Activated T-cell treated with anti-CD3 and anti-CD28 coated beads, Interleukin-2, amount 50 U/mL, for 48 hours (primary cell): Measurements from ENCODE around the gene ACACB.

Source experiments
- DNase-seq, 2 experiments: peaks; one replicate each; pipeline ENCODE4 v3.0.0-alpha.2; 2020

ACACB gene

GRCh38 chr12:109259545-109259895 is 143.1 kb downstream of the ACACB start:
- DNase-seq: no peak

- no peak for DNase-seq
Observed at GRCh38 chr12:109261087-109261486, 144.7 kb downstream of the ACACB start.

GRCh38 chr12:109261939-109262338 is 145.6 kb downstream of the ACACB start:
- DNase-seq: no peak

DNA sequence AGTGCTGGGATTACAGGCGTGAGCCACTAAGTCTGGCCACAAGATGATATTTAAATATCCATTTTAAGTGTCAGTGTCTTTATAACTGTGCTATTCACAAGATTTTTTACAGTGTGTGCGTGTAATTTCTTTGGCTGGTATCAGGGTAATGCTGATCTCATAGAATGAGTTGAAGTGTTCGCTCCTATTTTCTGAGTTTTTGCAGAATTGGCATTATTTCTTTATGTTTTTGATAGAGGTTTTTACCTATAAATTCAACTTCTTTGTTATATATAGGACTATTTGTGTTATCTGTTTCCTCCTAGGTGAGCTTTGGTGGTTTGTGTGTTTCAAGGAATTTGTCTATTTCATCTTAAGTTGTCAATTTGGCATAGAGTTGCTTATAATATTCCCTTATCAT is 147.1 kb downstream of the ACACB start:
- DNase-seq: no peak

DNA sequence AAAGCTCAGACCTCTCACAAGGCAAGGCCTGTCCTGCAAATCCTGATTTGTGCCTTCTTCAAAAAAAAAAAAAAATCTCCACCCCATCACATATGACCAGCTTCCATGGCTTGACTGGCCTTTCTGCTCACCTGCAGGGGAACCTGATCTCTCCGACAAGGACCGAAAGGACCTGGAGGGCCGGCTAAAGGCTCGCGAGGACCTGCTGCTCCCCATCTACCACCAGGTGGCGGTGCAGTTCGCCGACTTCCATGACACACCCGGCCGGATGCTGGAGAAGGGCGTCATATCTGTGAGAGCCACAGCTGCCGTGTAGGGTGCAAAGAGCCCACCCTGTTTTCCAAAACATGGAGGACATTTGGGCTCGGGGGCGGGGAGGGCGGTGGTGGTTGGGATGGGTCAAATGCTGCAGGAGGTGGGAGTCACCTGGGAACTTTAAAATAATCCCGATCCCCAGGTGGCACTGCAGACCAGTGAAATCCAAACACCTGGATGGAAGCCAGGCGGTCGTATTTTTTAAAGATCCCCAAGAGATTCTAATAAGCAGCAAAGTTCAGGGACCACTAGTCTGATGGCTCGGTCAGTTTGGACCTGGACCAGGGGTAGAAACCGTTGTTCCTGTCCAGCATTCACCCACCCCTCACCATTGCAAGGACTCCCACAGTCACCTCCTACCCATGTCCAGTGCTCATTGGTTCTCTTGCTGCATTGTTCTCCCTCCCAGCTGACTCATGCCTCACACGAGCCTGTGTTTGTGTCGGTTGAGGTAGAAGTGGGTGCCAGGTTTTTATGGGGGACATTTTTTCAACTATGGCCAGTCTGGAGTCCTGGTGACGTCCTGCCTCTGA is 147.9 kb downstream of the ACACB start:
- DNase-seq: peak; percentile 70 to 72

DNA sequence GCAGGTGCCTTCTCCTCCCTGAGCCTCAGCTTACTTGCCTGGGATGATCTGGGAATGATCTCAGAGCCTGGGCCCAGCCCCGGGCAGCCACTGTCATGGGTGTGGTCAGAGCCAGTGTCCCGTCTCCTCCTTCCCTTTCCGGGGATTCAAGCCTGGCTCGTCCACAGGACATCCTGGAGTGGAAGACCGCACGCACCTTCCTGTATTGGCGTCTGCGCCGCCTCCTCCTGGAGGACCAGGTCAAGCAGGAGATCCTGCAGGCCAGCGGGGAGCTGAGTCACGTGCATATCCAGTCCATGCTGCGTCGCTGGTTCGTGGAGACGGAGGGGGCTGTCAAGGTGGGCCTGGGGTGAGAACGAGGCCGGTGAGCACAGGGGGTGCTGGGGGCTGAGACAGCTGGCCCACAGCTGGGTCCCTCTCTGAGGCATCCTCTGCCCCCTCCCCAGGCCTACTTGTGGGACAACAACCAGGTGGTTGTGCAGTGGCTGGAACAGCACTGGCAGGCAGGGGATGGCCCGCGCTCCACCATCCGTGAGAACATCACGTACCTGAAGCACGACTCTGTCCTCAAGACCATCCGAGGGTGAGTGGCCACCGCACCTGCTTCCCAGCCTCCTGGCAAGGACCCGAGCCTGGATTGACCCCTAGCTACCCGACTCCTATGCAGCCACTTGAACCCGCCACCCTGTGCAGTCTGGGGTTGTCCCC is 148.7 kb downstream of the ACACB start:
- no peak for DNase-seq

DNA sequence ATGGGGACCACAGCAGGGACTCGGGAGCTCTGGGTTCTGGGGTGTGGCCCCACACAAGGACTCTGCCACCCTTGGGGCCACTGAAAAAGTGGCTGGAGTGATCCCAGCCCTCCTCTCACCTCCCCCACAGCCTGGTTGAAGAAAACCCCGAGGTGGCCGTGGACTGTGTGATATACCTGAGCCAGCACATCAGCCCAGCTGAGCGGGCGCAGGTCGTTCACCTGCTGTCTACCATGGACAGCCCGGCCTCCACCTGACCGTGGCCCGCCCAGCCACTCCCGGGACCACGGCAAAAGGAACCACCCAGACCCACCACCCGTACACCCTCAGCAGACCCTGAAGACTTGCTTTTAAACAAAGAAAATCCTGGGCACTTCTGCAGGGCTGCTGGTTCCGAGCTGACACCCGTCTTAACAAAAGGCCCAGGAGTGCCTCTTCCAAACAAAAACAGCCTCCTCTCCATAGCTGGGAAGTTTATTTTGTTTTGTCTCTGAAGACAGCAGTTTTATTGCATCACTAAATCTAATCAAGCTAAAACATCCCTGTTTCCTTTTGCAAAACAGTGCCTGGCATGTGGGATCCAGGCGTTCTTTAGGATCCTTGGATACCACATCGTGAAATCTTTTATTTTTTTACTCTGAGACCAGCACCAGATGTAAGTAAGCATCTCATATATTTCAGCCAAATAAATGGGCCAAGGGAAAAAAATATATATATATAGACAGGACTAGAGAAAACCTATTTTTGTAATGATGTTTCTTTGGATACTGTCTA is 149.9 kb downstream of the ACACB start:
- DNase-seq: no peak

GRCh38 chr12:109267361-109267760 is 151.0 kb downstream of the ACACB start:
- DNase-seq: no peak

DNA sequence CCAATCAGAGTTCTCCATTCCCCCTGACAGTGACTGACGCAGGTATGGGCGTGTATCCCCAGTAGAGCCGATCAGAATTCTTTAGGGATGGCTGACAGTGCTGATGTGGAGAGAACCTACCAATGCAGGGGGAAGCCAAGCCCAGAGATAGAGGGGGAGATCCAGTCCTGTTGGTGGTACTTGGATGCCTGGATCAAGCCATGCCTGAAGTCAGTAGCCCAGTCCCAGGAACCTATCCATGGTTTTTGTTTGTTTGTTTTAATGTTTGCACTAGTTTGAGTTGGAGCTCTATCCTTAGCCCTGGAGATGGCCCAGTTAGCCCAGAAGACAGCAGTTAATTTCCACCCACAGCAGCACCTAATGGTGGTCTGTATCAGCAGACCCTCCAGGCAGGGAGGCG is 152.5 kb downstream of the ACACB start:
- DNase-seq: no peak

DNA sequence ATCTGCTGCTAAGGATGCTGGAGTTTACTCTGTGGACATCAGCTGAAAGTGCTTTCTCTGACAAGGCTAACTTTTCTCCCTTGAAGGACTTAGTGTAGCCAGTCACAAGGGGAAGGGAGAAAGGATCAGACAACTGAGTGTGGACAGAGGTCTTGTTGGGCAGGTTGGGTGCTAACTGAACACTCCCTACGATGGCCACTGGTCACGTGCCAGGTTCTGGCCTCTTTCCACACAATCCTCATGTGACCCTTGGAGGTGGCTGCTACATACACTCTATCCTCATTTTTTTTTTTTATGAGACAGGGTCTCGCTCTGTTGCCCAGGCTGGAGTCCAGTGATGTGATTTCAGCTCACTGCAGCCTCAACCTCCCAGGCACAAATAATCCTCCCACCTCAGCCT is 153.0 kb downstream of the ACACB start:
- no peak for DNase-seq

DNA sequence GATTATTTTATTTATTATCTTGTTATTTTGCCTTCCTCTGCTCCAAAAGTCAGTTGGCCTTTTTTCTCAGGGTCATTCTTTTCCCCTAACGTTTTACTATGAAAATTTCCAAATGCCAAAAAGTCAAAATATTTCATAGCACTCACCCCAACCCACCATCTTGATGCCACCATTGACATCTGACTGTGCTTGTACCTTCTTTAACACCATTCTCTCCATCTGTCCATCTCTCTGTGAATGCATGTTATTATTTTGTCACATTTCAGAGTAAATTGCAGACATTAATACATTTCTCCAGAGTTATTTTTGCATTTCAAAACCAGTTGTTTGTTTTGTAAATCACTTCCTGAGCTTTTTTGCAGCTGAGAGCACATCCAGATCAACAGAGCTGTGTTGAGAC is 154.1 kb downstream of the ACACB start:
- no peak for DNase-seq

DNA sequence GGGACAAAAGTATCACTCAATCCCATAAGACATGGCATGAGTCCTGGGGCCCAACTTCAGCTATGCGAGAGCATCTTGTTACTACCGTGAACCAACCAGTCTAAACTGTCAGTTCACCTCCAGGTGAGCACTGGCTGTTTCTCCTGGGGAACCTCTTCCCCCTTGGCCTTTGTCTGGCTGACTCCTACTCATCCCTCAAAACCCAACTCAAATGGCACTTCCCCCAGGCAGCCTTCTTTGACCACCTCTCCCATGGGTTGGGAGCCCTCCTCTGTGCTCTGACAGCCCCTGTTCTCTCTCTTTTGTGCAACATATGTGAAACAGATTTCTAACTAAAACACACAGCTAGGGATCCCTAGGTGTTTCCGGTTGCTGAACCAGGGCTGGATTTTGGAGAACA is 155.0 kb downstream of the ACACB start:
- no peak for DNase-seq

DNA sequence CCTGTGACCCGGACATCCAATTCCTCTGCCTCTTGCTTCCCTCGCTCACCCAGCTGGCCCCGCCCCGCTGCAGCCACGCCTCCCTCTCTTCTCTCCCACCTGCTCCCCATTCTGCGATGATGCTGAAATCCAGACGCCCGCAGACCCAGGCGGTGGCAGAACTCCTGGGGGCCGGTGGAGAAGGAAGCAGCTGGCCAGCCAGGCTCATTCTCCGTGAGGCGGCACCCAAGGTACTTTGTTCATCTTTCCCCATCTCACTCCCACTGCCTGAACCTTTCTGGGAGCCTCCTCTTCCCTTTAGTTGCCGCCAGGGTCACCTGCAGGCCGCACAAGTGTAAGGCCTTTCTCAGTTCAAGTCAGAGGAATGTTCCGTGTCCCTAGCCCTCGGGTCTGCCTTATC is 157.0 kb downstream of the ACACB start:
- DNase-seq: no peak

DNA sequence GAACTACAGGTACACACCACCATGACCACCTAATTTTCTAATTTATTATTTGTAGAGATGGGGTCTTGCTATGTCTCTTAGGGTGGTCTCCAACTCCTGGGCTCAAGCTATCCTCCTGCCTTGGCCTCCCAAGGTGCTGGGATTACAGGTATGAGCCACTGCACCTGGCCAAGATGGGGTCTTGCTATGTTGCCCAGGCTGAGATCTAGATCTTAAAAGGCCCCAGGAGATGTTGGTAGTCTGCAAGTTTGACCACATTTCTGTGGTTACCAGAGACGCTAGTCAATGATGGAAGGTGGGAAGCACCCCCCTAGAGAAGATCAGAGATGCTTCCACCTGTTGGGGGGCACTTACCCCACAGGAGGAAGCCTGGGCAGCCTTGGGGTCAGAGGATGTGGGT is 158.0 kb downstream of the ACACB start:
- DNase-seq: no peak

DNA sequence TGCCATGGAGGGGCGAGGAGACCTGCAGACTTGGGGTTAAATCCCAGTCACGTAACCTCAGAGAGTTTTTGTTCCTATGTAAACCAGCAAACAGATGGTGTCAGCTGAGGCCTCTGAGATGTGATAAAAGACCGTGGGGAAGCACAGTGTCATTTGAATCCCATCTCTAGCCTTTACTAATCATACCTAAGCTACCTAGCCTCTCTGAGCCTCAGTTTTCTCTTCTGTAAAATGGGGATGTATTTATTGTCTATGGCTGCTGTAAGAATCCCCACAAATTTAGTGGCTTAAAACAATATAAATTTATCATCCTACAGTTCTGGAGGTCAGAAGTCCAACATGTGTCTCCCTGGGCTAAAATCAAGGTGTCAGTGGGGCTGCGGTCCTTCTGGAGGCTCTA is 158.8 kb downstream of the ACACB start:
- no peak for DNase-seq

DNA sequence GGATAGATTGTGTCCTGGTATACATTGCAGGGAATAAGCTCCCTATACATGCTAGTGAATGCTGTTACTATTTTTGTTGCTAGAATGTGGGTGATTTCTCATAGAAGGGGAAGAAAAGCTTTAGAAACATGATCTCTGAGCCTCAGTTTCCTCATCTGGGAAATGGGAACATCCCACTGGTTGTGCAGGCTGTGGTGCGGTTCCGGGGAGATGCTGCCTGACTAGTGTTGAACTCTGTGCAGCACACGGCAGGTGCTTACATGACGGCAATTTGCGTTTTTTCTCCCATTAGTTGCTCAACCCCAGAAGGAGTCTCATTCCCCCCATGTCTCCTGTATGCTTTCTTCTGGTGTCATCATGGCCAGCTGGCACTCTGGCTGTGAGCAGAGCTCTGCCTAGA is 159.8 kb downstream of the ACACB start:
- no peak for DNase-seq

DNA sequence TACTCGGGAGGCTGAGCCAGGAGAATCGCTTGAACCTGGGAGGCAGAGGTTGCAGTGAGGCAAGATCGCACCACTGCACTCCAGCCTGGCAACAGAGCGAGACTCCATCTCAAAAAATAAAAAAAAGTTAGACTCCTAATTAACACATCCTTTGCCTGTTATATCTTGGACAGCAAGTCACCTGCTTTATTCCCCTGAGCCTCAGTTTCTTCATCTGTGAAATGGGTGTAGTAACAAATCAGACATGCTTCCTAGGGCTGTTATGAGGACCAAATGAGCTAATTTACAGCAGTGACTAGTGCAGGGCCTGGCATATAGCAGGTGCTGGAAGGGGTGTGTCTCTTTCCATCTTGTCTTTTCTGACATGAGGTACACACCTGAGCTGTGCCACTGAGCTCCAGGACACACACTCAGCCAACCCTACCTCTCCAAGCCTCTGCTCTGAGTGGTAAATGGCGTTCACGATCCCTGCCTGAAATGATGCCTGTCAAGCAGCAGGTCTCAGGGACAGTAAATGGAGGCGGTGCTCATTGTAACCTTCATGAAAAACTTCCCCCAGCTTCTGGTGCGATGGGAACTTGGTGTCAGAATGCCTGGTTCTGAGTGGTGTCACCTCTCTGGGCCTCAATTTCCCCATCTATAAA is 161.0 kb downstream of the ACACB start:
- DNase-seq: no peak

GRCh38 chr12:109277899-109278762 is 161.7 kb downstream of the ACACB start:
- DNase-seq: no peak

GRCh38 chr12:109278912-109279311 is 162.5 kb downstream of the ACACB start:
- no peak for DNase-seq

- no peak for DNase-seq
Observed at GRCh38 chr12:109279525-109279924, 163.1 kb downstream of the ACACB start.

DNA sequence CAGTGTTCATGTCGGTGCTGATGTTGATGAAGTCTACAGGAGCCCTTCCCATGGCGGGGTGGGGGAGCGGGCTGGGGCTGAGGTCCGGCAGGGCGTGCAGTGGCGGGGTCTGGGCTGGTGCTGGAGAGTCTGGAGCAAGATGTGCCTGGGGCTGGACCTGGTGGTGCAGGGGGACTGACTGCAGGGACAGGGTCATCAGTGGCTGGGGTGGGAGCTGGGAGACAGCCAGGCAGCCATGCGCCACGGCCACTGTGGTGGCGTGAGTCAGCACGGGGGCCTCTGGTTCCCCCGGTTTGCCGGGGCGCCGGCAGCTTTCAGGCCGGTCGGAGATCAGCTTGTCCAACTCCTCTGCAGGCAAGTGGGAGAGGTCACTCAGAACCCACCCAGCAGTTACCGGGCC is 165.1 kb downstream of the ACACB start:
- no peak for DNase-seq

DNA sequence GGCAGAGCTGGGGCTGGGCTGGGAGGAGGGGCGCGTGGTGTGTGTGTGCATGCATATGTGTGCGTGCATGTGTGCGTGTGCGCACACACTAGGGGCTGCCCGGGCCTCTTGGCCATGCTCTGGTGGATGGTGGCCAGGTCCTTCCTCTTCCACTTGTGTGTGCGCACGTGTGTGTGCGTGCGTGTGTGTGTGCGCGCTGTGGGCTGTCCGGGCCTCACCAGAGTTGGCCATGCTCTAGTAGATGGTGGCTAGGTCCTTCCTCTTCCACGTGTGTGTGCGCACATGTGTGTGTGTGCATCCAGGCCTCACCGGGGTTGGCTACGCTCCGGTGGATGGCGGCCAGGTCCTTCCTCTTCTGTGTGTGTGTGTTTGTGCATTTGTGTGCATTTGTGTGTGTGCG is 168.0 kb downstream of the ACACB start:
- no peak for DNase-seq
